Activated CD8-positive, alpha-beta memory T cell treated with anti-CD3 and anti-CD28 coated beads, Interleukin-2, amount 50 U/mL, for 24 hours (primary cell): ENCODE measurements around the gene PHACTR1.
"Not testable (repeated sequence)": the region's sequence is repeated elsewhere in the genome, so short reads cannot be mapped to it uniquely, and the experiment has no call there.

Source experiments
- DNase-seq: peaks from one replicate; pipeline ENCODE4 v3.0.0-alpha.2; 2020; ENCODE audit errors: extremely low read depth

The PHACTR1 gene

GRCh38 chr6:13238640-13239216 lies 522.2 kb downstream of the PHACTR1 start:
- no peak for DNase-seq

DNA sequence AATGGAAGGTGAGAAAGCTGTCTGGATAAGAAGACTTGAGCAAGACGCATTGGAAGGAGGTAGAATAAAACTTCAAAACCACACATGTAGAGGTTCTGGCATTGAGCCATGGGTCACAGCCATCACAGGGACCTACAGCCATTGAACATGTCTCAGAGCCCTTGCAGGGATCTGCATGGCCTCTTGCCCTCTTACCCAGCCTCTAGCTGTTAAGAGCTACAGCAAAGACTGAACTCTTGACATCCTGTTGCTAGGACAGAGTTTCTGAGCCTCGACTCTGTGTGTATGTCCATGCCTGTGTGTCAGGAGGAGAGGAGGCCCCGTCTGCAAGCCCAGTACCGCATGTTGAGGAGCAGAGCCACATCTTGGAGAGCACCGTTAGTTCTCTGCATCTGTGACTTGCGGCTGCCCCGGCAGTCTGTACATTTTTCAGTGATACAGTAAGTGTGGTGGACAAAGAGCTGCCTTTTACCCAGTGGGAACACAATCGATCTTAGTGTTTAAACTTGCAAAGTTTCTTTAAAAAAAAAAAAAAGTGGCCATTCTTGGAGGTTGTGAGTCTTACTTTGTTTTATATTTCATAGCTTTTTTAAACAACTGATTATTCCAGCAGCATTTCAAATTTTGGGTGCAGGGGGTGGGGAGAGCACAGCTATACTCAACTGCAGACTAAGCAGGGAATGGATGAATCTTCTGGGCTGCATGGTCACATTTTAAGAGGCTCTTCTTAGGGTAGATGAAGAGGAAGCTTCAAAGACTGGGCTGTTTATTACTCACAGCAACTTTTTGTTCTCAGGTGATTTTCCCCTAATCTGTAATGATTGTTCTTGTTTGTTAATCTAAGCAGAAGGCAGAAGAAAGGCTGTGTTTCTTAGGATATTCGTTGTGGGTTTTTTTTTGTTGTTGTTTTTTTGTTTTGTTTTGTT lies 523.2 kb downstream of the PHACTR1 start:
- no peak for DNase-seq

GRCh38 chr6:13241364-13241763 lies 524.8 kb downstream of the PHACTR1 start:
- no peak for DNase-seq

DNA sequence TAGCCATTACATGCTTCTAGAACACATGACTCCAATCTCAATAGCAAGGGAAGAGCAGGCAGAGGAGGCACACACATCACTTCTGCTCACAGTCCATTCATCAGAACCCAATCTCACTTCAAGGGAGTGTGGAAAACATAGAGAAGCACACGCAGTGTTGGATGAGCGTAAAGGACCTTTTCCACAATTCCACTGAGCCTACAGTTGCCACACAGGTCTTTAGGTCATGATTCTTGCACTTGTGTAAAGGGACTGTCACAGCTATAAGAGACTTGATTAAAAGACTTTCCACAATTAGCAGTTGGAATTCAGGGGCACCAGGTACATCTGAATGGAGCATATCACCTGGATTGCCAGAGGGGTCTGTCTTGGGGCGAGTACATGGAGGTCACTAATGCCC lies 525.6 kb downstream of the PHACTR1 start:
- no peak for DNase-seq

GRCh38 chr6:13242590-13242989 lies 526.0 kb downstream of the PHACTR1 start:
- no peak for DNase-seq

GRCh38 chr6:13243033-13243432 lies 526.5 kb downstream of the PHACTR1 start:
- DNase-seq: no peak

DNA sequence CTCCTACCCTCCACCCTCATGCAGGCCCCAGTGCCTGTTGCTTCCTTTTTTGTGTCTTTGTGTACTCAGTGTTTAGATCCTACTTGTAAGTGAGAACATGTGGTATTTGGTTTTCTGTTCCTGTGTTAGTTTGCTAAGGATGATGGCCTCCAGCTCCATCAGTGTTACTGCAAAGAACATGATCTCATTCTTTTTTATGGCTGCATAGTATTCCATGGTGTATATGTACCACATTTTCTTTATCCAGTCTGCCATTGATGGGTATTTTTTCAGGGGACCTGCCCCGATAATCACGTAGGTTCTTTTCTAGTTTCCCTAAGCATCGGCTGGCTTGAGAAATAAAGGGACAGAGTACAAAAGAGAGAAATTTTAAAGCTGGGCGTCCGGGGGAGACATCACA lies 527.2 kb downstream of the PHACTR1 start:
- DNase-seq: not testable (repeated sequence)

DNA sequence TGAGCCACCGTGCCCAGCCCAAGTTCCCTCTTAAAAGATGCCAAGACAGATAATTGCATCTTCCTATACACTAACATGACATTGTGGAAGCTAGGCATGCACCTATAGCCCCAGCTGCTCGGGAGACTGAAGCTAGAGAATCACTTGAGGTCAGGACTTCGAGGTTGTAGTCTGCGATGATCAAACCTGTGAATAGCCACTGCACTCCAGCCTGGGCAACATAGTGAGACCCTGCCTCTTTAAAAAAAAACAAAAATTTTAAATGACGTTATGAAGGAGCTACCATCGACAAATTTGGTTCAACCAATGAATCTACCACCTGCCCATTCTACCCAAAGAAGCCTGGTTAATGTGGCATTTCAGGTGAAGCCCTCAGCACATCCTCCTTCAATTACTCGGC lies 531.1 kb downstream of the PHACTR1 start:
- DNase-seq: no peak

GRCh38 chr6:13248053-13248452 lies 531.5 kb downstream of the PHACTR1 start:
- DNase-seq: no peak

DNA sequence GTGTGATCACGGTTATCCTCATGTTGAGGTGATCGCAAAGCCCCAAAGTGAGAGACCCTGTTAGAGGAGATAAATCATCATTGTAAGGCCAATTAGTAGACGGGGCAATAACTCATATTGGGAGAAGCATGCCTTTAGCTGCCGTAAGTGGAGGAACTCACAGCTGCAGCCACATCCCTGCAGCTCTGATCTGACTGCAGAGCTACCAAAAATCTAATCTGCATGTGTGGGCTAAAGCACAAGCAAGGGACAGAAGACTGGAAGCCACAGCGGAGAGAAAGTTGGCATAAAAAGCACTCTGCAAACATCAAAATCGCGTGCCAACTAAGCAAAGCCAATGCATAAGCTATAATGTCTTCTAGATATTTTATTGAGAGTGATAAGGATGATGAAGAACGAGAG lies 532.0 kb downstream of the PHACTR1 start:
- DNase-seq: no peak

- DNase-seq: no peak
These were observed 532.4 kb downstream of the PHACTR1 start for GRCh38 chr6:13248994-13249393.

- DNase-seq: no peak
These were observed 533.2 kb downstream of the PHACTR1 start for GRCh38 chr6:13249817-13250216.

GRCh38 chr6:13250703-13251102 lies 534.1 kb downstream of the PHACTR1 start:
- DNase-seq: no peak

GRCh38 chr6:13251242-13251641 lies 534.7 kb downstream of the PHACTR1 start:
- DNase-seq: no peak

GRCh38 chr6:13252790-13253189 lies 536.2 kb downstream of the PHACTR1 start:
- no peak for DNase-seq

- DNase-seq: no peak
These were observed 536.7 kb downstream of the PHACTR1 start for GRCh38 chr6:13253272-13253671.

DNA sequence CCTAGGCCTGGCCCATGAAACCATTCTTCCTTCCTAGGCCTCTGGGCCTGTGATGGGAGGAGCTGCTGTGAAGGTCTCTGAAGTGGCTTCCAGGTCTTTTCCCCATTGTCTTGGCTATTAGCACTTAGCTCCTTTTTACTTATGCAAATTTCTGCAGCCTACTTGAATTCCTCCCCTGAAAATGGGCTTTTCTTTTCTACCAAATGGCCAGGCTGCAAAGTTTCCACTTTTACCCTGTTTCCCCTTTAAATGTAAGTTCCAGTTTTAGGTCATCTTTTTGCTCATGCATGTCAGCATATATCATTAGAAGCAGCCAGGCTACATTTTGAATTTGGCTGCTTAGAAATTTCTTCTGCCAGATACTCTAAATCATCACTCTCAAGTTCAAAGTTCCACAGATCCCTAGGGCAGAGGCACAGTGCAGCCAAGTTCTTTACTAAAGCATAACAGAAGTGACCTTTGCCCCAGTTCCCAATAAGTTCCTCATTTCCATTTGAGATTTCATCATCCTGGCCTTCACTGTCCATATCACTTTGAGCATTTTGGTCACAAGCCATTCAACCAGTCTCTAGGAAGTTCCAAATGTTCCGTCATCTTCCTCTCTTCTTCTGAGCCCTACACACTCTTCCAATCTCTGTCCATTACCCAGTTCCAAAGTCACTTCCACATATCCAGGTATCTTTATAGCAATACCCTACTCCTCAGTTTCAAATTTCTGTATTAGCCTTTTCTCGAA lies 539.9 kb downstream of the PHACTR1 start:
- DNase-seq: no peak

- DNase-seq: no peak
These were observed 542.8 kb downstream of the PHACTR1 start for GRCh38 chr6:13259393-13259792.

- DNase-seq: no peak
These were observed 543.6 kb downstream of the PHACTR1 start for GRCh38 chr6:13260101-13260598.

DNA sequence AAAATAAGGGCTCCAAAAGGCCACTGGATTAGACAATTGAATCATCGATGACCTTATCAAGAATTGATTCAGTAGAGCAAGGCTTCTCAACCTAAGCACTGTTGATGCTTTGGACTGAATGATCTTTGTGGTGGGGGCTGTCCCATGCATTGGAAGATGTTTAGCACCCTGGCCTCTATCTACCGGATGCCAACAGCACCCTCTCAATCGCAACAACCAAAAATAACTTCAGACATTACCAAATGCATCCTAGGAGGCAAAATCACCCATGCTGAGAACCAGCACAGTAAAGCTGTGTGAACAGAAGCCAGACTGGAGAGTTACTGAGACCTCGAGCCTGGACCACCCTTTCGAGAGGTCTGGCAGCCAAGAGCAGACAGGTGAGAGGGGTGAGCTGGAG lies 544.3 kb downstream of the PHACTR1 start:
- no peak for DNase-seq

- DNase-seq: no peak
These were observed 545.0 kb downstream of the PHACTR1 start for GRCh38 chr6:13261464-13261994.
